HG02840 (cell line): Measurements from ENCODE around the gene PLPPR4.
"Not testable (repeated sequence)": the region's sequence is repeated elsewhere in the genome, so short reads cannot be mapped to it uniquely, and the experiment has no call there.

Experiments
- ATAC-seq: cut with Tn5 transposase; IDR thresholded peaks from one replicate; pipeline ENCODE4 v1.9.1; 2021; ENCODE audit warnings: mild to moderate bottlenecking, moderate library complexity, moderate number of reproducible peaks; ENCODE audit not compliant: unreplicated experiment, low FRiP score

Gene PLPPR4, protein sequence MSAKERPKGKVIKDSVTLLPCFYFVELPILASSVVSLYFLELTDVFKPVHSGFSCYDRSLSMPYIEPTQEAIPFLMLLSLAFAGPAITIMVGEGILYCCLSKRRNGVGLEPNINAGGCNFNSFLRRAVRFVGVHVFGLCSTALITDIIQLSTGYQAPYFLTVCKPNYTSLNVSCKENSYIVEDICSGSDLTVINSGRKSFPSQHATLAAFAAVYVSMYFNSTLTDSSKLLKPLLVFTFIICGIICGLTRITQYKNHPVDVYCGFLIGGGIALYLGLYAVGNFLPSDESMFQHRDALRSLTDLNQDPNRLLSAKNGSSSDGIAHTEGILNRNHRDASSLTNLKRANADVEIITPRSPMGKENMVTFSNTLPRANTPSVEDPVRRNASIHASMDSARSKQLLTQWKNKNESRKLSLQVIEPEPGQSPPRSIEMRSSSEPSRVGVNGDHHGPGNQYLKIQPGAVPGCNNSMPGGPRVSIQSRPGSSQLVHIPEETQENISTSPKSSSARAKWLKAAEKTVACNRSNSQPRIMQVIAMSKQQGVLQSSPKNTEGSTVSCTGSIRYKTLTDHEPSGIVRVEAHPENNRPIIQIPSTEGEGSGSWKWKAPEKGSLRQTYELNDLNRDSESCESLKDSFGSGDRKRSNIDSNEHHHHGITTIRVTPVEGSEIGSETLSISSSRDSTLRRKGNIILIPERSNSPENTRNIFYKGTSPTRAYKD

DNA sequence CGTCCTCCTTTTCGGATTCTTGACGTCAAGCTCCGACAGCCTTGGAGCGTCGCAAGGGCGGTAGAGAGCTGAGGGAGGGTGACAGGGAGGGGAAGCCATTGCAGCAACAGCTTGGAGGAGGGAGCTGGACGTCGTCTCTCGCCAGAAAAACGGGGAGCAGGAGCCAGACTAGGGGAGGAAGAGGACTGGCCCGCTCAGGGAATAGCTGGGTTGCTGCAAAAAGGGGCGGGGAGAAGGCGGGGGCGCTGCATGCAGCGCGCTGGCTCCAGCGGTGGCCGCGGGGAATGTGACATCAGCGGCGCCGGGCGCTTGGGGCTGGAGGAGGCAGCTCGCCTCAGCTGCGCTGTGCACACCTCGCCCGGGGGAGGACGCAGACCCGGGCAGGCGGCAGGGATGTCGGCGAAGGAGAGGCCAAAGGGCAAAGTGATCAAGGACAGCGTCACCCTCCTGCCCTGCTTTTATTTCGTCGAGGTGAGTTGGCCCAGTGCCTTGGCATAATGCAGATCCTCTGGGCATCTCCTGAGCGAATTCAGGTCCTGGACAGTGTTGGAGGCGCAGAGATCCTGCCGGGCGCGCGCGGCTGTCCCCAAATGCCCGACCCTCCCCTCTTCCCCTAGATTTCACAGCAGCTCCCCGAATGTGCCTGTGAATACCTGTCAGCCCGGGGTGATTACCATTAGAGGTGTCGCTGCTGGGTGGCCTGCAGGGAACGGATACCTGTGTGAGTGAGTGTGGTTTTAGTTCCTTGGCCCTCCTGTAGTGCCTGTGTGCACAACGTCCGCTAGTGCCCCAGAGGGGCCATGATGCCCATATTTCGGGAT is at the start of gene PLPPR4:
Gene PLPPR4, plus strand, starts transcription at position 292 of the 821 bp plus-strand sequence. Its CDS starts 102 bp downstream, at position 394.
- ATAC-seq = no peak

DNA sequence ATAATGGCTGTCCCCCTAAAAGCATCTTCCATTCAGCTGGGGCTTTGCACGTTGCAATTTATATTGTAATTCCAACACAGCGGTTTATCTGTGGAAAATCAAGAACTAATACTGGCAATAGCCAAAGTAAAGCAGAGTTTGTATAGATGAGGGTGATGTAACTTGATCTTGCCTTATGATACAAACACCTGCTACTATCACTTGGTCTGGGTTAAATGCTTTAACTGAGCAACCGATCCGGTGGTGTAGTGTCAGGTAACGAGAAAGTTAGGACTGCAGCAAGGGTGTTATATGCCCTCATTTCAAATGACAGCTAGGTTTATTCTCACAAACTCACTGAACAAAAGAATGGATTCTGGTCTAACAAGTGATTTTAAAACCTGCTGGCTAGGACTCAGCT is 47.3 kb upstream of the PLPPR4 start:
- no peak for ATAC-seq

DNA sequence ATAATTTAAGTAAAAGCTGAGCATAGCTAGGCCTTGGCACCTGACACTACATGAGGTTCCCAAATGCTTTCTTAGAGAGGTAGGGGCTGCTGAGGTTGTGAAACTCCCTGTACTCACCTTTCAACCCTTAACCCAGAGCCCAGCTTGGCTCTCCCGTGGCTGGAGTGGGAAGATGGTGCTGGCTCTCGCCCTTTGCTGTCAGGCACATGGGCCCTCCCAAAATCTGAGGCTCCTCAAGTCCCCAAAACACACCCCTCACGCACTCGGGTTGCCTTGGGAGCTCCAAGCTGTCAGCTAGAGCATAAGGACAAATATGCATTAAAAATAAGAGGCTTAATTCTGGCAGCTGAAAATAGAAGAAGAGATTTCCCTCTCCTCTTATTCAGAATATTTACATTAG is 46.7 kb upstream of the PLPPR4 start:
- ATAC-seq = no peak

DNA sequence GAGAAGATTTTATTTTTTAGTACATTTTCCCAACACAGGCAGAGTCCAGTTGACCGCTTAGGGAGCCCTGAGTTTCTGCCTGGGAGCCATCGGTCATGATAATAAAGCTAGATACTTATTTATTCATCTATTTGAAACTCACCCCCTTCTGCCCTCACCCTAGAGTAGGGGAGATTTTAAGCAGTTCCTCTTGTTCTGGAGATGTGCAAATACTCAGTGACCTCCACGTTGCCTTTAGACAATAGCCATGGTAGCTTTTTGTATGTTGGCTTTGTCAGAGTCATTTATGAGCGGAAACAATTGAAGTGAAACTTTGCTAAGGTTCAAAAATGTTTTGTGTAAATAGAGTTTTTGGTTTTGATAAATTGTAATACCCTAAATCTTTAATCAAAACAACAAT is 45.7 kb upstream of the PLPPR4 start:
- ATAC-seq = peak; percentile 16

DNA sequence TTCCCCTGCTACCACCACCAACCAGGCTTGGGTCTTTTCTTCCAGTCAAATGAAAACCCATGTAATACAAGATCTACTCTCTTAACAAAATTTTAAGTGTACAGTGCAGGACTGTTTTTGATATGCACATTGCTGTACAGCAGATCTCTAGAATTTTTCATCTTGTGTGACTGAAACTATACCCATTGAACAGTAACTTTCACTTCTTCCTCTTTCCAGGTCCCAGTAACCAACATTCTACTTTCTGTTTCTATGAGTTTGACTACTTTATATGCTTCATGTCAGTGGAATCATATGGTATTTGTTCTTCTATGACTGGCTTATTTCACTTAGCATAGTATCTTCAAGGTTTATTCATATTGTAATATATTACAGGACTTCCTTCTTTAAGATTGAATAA is 45.3 kb upstream of the PLPPR4 start:
- ATAC-seq = peak; percentile 91

DNA sequence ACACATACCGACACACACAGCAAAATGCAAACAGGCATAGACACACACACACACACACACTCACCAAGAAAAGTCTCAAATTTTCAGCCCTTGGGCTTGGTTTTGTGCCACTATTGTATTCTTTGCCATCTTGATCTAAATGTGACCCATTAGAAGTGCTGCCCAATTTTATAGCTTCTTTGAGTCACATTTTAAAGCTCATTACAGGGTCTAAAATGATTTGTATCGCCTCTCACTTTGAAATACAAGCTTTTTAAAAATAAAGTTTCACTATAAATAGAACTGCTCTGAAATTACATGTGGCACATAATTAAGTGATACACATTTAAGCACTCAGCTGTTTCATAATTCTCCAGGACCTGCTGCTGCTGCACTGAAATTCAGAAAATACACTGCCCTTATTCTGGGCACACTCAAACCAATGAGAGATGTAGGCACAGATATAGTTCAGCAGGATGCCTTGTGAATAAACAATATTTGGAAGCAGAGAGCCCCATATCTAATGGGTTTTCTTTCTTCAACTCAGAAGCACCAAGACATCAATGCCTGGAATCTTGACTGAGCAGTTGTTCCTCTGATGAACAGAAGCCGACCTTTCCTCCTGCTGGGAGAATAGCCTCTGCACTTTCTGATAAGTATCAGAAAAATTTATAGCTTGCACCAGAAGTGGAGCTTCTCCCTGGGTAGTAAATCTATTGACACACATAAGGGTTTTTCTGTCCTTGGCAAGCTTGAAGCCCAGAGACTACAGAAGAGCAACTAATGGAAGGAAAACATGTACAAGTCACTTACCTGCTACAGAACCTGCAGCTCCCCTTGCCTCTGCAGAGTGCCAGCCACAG is 37.0 kb upstream of the PLPPR4 start:
- no peak for ATAC-seq

DNA sequence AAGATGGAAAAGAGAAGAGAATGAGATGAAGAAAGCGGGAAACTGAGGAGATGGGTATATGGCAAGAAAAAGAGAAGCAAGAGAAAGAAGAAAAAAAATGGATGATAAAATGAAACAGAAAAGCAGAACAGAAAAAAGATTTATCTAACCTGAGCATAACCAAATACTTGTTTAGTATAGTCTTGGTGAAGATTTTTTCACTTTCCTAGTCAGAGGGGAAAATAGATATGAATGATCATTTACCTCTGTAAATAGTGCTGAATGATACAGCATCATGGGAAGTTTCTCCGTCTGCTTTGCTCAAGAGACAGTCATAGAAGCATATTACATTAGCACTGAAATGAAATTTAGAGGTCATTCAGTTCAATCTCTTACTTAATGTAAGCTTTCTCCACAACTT is 36.1 kb upstream of the PLPPR4 start:
- ATAC-seq = no peak

DNA sequence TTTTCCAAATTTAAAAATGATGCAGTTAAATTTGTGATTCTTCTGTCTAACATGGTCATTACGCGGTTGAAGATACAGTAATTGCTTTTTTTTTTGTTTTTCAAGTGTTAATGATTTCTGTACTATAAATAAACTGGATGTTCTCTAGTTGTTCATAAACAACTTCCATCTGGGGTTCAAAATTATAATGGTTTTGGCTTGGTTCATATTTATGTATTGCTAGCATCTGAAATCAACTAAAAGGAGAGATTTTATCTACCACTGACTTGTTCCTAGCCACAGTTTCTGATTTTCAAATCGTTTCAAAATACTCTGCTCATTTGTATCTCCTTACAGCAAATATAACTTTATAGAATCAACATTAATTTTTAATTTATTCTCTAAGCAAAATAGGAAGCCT is 35.2 kb upstream of the PLPPR4 start:
- no peak for ATAC-seq

DNA sequence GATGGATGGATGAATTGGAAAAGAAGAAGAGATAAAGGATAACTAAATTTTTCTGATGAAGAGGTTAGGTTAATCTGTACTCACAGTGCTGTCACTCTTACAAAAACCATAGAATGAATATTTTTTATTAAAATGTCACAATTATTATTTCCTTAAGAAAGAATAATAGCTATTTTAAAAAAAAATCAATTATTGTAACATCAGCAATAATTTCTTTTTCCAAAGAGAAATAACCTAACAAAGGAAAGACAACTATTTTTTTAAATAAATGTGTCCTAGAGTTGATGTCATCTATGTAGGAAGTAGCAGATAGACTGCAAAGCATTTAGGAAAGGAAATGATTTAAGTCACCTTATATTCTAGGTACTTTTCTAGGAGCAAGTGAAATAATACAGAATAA is 33.6 kb upstream of the PLPPR4 start:
- no peak for ATAC-seq

DNA sequence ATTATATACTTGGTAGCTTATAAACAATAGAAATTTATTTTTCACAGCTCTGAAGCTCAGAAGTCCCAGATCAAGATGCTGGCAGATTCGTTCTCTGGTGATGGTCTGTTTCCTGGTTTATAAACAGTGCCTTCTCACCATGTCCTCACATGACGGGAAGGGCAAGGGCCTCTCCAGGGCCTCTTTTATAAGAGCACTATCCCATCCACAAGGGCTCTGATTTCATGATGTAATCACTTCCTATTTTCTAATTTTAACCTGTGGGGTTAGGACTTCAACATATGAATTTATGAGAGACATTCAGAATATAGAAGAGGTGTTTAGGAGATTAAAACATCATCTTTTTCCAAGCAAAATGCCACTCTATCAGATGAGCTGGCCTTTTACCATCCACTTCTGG is 32.1 kb upstream of the PLPPR4 start:
- ATAC-seq = no peak

DNA sequence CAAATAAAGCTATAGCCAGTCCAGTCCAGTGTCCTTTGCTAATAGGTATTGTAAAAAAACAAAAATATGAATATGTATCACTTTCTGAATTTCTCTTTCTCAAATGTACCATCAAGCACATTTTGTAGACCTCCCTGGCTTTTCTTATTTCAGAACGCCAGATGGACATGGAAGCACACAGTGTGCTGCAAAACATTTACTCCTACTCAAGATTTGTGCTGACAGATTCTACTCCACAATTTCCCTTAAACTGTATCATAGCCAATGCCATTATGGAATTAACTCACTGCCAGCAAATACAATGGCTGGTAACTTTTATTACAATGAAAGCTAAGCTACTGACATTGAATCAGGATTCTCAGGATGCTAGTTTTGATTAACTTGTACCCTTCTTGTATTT is 30.8 kb upstream of the PLPPR4 start:
- no peak for ATAC-seq

DNA sequence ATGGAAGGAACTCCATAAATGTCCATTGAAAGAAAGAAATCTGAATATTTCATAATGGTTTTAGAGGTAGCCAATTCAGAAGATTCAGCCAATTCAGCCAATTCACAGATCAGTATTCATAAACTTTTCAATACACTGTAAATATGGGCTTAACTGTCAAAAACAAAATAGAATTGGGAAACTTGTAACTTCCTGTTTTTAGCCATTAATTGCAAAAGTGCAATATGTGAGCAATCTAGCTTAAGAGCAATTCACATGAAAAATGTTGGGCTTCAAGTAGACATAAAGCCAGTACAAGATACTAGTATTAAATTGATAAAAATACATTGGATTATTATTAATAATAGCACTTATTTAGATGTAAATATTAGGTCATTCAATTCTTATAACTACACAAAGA is 27.5 kb upstream of the PLPPR4 start:
- ATAC-seq = no peak

DNA sequence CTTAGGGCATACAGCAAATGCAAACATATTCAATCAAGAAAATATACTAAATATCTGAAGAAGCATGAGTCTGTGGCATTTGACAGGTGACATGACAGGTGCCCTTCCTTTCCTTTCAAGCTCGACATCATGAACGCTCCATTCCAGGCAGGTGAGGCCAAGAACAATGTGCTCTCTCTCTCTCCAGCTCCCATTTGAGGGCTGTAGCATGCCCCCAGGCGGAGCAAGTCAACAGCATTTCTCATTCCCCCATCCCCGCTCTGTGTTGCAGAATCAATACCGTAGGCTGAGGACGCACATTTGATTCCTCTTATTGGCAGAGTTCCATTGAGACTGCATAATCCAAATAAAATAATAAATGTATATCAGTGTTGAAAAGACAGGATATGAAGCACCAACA is 24.6 kb upstream of the PLPPR4 start:
- no peak for ATAC-seq

DNA sequence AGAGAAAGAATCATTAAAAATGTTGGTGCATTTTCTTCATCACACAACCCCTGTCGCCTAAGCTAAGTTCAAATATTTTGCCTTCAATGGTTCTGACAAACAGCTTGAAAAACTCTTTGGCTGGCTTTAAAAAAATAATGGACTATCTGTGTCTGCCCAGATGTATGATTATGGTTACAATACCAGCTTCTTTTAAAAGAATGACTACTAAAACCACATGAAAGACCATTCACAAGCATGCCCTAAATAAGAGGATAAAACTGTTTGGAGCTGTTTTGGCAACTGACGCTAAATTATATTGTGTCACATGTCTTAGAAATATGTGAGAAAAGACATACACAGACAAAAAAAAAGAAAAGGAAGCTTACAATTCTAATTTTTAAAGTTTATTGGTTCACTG is 23.7 kb upstream of the PLPPR4 start:
- no peak for ATAC-seq

DNA sequence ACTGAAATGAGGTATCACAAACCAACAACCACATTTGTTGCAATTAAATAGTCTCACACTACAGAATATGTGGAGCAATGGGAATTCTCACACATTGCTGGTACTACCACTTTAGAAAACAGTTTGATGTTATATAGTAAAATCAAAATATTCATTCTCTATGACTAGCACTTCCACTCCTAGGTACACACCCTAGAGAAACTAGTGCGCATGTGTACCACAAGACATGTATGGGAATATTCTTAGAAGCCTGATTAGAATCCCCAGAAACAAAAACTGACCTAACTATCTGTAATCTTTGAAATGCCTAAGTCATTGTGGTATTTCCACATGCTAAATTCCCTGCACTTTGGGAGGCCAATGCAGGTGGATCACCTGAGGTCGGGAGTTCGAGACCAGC is 18.1 kb upstream of the PLPPR4 start:
- ATAC-seq = no peak

DNA sequence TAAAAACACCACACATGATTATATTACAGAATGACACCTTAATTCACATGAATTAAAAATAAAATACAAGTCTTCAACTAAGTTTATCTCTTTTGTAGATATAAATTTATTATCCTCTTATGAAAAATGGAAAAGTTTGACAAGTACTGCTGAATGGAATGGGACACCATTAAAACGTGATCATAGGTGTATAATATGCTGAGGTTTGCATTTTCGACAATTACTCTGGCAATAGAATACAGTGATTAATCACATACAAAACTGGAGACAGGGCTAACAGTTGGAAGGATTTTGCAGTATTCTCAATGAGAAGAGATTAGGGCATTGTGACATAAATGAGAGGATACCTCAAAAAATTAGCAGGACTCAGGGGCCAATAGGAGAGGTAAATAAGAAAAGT is 17.1 kb upstream of the PLPPR4 start:
- no peak for ATAC-seq

DNA sequence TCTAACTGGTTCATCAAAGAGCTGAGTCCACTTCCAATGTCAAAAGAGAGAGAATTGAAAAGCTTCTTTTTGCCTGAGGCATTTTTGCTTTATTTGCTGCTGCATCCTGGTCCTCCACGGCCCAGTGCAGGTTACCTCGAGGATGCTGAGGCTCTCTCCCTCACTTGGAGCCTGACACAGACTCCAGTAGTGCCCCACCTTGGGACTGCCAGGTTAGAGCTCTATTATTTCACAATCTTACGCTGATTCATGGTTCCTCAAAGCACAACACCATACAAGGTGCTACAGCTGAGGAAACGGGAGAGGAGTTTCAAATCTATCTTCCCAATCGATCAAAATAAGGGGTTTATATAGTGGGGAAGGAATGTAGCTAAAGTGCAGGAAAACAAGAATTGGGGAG is 13.6 kb upstream of the PLPPR4 start:
- no peak for ATAC-seq

DNA sequence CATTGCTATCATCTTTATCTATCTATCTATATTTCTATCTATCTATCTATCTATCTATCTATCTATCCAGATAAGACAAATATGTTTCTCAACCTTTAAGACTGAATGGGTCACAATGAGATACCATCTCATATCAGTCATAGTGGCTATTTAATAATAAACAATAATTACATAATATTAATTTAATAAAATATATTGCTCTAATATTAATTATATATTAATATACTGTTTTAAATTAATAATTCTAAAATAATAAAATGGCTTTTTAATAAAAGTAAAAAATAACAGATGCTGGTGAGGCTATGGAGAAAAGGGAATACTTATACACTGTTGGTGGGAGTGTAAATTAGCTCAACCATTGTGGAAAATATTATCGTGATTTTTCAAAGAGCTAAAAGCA is 13.0 kb upstream of the PLPPR4 start:
- ATAC-seq = no peak

DNA sequence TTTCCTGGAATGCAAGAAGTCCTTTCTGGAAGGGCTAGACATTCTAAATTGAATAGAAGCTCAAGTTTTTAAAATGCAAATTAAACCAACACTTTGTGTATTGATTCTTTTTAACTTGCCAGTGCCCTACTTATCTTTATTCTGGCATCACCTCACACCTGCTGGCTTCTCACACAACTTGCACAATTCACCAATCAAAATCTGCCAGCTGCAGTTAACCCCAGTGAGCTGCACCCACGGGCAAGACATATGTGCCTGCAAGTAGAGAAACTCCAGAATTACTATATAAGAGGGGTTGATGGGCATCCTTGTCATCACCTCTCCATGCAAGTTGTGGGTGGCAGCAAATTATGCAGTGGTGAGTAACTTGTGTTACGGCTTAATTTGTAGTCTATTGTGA is 11.7 kb upstream of the PLPPR4 start:
- no peak for ATAC-seq

DNA sequence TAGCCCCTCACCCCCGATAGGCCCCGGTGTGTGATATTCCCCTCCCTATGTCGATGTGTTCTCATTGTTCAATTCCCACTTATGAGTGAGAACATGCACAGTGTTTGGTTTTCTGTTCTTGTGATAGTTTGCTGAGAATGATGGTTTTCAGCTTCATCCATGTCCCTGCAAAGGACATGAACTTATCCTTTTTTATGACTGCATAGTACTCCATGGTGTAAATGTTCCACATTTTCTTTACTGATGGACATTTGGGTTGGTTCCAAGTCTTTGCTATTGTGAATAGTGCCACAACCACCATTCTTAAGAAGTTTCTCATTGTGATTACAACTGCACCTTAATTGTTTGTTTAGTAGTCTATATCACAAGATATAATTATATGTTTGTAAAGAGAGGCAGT is 3.9 kb upstream of the PLPPR4 start:
- not testable (repeated sequence) for ATAC-seq
